Fibroblast of the aortic adventitia (primary cell): ENCODE measurements around the gene DNAL1. TPM values are rescaled to one million over a fixed set of nuclear protein-coding genes. Genes with fewer than 3 reads are reported as not detected.

Source experiments
- DNase-seq: peaks from one replicate; pipeline ENCODE4 v3.0.0-alpha.2; 2010; ENCODE audit warnings: low read depth
- H3K4me3 ChIP-seq: 2 replicates; pipeline ENCODE4 v1.5.1; 2011; ENCODE audit warnings: low read depth, mild to moderate bottlenecking, control low read depth, low read length, moderate library complexity
- total RNA-seq: library from RNA; depleted of rRNA; stranded (reverse); fragments of >200 nt; gene quantifications from 2 replicates; pipeline ENCODE4 v1.2.3, GENCODE V29; 2012; ENCODE audit warnings: low replicate concordance
- TF ChIP-seq, protein P1 (sequence below): IDR thresholded peaks from 2 replicates; pipeline ENCODE4 v1.5.1; 2011; ENCODE audit warnings: mild to moderate bottlenecking, low read length, control low read depth, inconsistent platforms; ENCODE audit not compliant: insufficient read depth

DNAL1 gene
- total RNA-seq, 1 donor, result 12.7 TPM

DNA sequence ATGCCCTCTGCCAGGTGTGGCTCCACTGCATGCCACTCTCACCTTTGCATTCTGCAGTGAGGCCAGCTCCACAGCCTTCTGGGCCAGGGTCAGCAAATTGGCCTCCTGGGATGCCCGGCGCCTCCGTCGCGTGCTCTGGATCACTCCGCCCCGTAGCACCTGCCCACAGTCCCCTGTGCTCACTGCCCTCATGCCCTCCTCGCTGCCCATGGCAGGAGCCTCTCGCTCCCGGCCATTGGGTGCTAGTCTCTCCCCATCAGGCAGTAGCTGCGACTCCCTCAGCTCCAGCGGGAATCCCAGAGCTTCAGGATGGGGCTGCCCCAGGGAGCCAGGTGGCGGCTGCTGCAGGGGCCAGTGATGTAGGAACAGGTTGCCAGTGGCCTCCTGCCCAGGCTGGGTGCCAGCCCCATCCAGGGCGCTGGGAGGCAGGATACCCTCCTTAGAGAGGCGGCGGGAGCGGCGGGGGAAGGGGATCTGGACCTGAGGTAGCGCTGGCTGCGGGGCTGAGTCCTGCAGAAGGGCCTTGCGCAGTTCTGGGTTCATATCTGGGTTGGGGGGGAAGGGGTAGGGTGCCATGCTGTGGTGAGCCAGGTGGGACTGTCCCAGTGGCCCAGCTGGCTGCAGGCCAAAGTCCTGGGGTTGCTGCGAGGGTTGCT is 93.9 kb downstream of the DNAL1 start:
- TF ChIP-seq, protein P1, sequence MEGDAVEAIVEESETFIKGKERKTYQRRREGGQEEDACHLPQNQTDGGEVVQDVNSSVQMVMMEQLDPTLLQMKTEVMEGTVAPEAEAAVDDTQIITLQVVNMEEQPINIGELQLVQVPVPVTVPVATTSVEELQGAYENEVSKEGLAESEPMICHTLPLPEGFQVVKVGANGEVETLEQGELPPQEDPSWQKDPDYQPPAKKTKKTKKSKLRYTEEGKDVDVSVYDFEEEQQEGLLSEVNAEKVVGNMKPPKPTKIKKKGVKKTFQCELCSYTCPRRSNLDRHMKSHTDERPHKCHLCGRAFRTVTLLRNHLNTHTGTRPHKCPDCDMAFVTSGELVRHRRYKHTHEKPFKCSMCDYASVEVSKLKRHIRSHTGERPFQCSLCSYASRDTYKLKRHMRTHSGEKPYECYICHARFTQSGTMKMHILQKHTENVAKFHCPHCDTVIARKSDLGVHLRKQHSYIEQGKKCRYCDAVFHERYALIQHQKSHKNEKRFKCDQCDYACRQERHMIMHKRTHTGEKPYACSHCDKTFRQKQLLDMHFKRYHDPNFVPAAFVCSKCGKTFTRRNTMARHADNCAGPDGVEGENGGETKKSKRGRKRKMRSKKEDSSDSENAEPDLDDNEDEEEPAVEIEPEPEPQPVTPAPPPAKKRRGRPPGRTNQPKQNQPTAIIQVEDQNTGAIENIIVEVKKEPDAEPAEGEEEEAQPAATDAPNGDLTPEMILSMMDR, result no peak
- no peak for DNase-seq
- H3K4me3 ChIP-seq, result no peak overlapping the region

- no peak for DNase-seq
- H3K4me3 ChIP-seq, result no peak overlapping the region
- TF ChIP-seq, protein P1, result no peak
Measured at GRCh38 chr14:73739174-73739898, 94.5 kb downstream of the DNAL1 start.

GRCh38 chr14:73739899-73740617 is 95.3 kb downstream of the DNAL1 start:
- TF ChIP-seq, protein P1, result no peak
- DNase-seq, result no peak
- H3K4me3 ChIP-seq, result peak overlapping the region; percentile 6

- TF ChIP-seq, protein P1, result no peak
- peak; percentile 69 for DNase-seq
- H3K4me3 ChIP-seq, result peak overlapping the region; percentile 44
Measured at GRCh38 chr14:73740618-73741326, 96.0 kb downstream of the DNAL1 start.

GRCh38 chr14:73741386-73741875 is 96.6 kb downstream of the DNAL1 start:
- TF ChIP-seq, protein P1, result peak; percentile 27
- H3K4me3 ChIP-seq, result peak overlapping the region; percentile 44
- DNase-seq, result peak; percentile 58

- no peak for DNase-seq
- TF ChIP-seq, protein P1, result no peak
- H3K4me3 ChIP-seq, result peak overlapping the region; percentile 44
Measured at GRCh38 chr14:73741876-73742519, 97.2 kb downstream of the DNAL1 start.
